IPS-20b (cell line): Measurements from ENCODE around the gene TTC7B.

Experiments used
- H3K27ac ChIP-seq: one replicate; pipeline ENCODE4 v1.5.1; 2013; ENCODE audit warnings: low read length
- H3K27me3 ChIP-seq: 2 replicates; pipeline ENCODE4 v1.6.1; 2013; ENCODE audit warnings: mild to moderate bottlenecking, low read length, inconsistent platforms; ENCODE audit not compliant: insufficient read depth
- H3K36me3 ChIP-seq: 2 replicates; pipeline ENCODE4 v1.6.1; 2013; ENCODE audit warnings: low read depth, mild to moderate bottlenecking, inconsistent platforms, low read length, moderate library complexity; ENCODE audit not compliant: insufficient read depth
- H3K4me1 ChIP-seq: 2 replicates; pipeline ENCODE4 v1.6.1; 2013; ENCODE audit warnings: mild to moderate bottlenecking, control low read depth, inconsistent platforms, low read length, moderate library complexity; ENCODE audit not compliant: insufficient read depth
- H3K4me3 ChIP-seq: 2 replicates; pipeline ENCODE4 v1.5.1; 2013; ENCODE audit warnings: mild to moderate bottlenecking, low read length, inconsistent platforms
- H3K9ac ChIP-seq: 2 replicates; pipeline ENCODE4 v1.6.1; 2013; ENCODE audit warnings: low read depth, mild to moderate bottlenecking, inconsistent platforms, low read length, moderate library complexity
- H3K9me3 ChIP-seq: 2 replicates; pipeline ENCODE4 v1.6.1; 2013; ENCODE audit warnings: mild to moderate bottlenecking, low read depth, low read length, inconsistent platforms; ENCODE audit not compliant: insufficient read depth

Gene TTC7B

GRCh38 chr14:90760591-90761316 lies 55.5 kb downstream of the TTC7B start:
- Histone ChIP-seq H3K4me3 (no peak overlapping the region), H3K9ac (no peak overlapping the region)

GRCh38 chr14:90760078-90760444 lies 56.2 kb downstream of the TTC7B start:
- no peak overlapping the region for H3K27ac ChIP-seq

More at GRCh38 chr14:90760591-90761316, 55.5 kb downstream of the TTC7B start:
- Histone ChIP-seq H3K27me3 (peaks cover 10% of the 10 kb centered on the region), H3K4me1 (peaks cover 9% of the 10 kb centered on the region; the same call in 1 of the 2 replicates), H3K36me3 (no peaks in the 10 kb centered on the region), H3K27ac (no peak overlapping the region), H3K9me3 (peaks cover 8% of the 10 kb centered on the region)

GRCh38 chr14:90759370-90760077 lies 56.7 kb downstream of the TTC7B start:
- H3K4me1 ChIP-seq, result peaks cover 9% of the 10 kb centered on the region; the same call in 1 of the 2 replicates
- H3K27ac ChIP-seq, result no peak overlapping the region
- H3K9ac ChIP-seq, result peak overlapping the region; percentile 79; the same call in 1 of the 2 replicates
- H3K36me3 ChIP-seq, result no peaks in the 10 kb centered on the region
- no peak overlapping the region for H3K4me3 ChIP-seq
- peaks cover 8% of the 10 kb centered on the region for H3K9me3 ChIP-seq
- H3K27me3 ChIP-seq, result peaks cover 10% of the 10 kb centered on the region

More at GRCh38 chr14:90760078-90760444, 56.2 kb downstream of the TTC7B start:
- Histone ChIP-seq H3K27me3 (peaks cover 10% of the 10 kb centered on the region), H3K9ac (no peak overlapping the region), H3K4me1 (peaks cover 9% of the 10 kb centered on the region; the same call in 1 of the 2 replicates), H3K9me3 (peaks cover 8% of the 10 kb centered on the region), H3K36me3 (no peaks in the 10 kb centered on the region), H3K4me3 (no peak overlapping the region)

- peaks cover 10% of the 10 kb centered on the region for H3K27me3 ChIP-seq
- peaks cover 6% of the 10 kb centered on the region for H3K9me3 ChIP-seq
- H3K36me3 ChIP-seq, result no peaks in the 10 kb centered on the region
- H3K27ac ChIP-seq, result no peak overlapping the region
- peak overlapping the region; percentile 58; the same call in 1 of the 2 replicates for H3K4me3 ChIP-seq
- peaks cover 9% of the 10 kb centered on the region; the same call in 1 of the 2 replicates for H3K4me1 ChIP-seq
- H3K9ac ChIP-seq, result peak overlapping the region; percentile 79; the same call in 1 of the 2 replicates
Measured at GRCh38 chr14:90758959-90759358, 57.3 kb downstream of the TTC7B start.

- Histone ChIP-seq H3K27me3 (peaks cover 10% of the 10 kb centered on the region), H3K27ac (no peak overlapping the region), H3K4me1 (peaks cover 9% of the 10 kb centered on the region; the same call in 1 of the 2 replicates), H3K9me3 (0 out of 2 replicates have a peak, but pooled peaks cover 2% of the 10 kb centered on the region), H3K4me3 (peak overlapping the region; percentile 70), H3K36me3 (no peaks in the 10 kb centered on the region), H3K9ac (peak overlapping the region; percentile 79; the same call in 1 of the 2 replicates)
Measured at GRCh38 chr14:90758028-90758889, 58.0 kb downstream of the TTC7B start.

- peak overlapping the region; percentile 70; the same call in 1 of the 2 replicates for H3K4me3 ChIP-seq
- no peaks in the 10 kb centered on the region for H3K9me3 ChIP-seq
- no peaks in the 10 kb centered on the region for H3K36me3 ChIP-seq
- no peak overlapping the region for H3K27ac ChIP-seq
- peaks cover 9% of the 10 kb centered on the region; the same call in 1 of the 2 replicates for H3K4me1 ChIP-seq
- H3K9ac ChIP-seq, result no peak overlapping the region
- peaks cover 10% of the 10 kb centered on the region for H3K27me3 ChIP-seq
Measured at GRCh38 chr14:90757452-90757851, 58.8 kb downstream of the TTC7B start.

- H3K36me3 ChIP-seq, result no peaks in the 10 kb centered on the region
- H3K9me3 ChIP-seq, result no peaks in the 10 kb centered on the region
- H3K4me3 ChIP-seq, result no peak overlapping the region
- H3K4me1 ChIP-seq, result peaks cover 9% of the 10 kb centered on the region; the same call in 1 of the 2 replicates
- H3K27me3 ChIP-seq, result peaks cover 10% of the 10 kb centered on the region
- no peak overlapping the region for H3K9ac ChIP-seq
- H3K27ac ChIP-seq, result no peak overlapping the region
Measured at GRCh38 chr14:90756755-90757345, 59.4 kb downstream of the TTC7B start.

GRCh38 chr14:90755661-90756304 lies 60.4 kb downstream of the TTC7B start:
- H3K27me3 ChIP-seq, result peaks cover 10% of the 10 kb centered on the region
- H3K9ac ChIP-seq, result no peak overlapping the region
- no peaks in the 10 kb centered on the region for H3K9me3 ChIP-seq
- H3K4me1 ChIP-seq, result peaks cover 9% of the 10 kb centered on the region; the same call in 1 of the 2 replicates
- no peaks in the 10 kb centered on the region for H3K36me3 ChIP-seq
- no peak overlapping the region for H3K4me3 ChIP-seq
- no peak overlapping the region for H3K27ac ChIP-seq

GRCh38 chr14:90753456-90754005 lies 62.7 kb downstream of the TTC7B start:
- Histone ChIP-seq H3K27me3 (peaks cover 10% of the 10 kb centered on the region), H3K9me3 (0 out of 2 replicates have a peak, but pooled peaks cover 4% of the 10 kb centered on the region), H3K9ac (no peak overlapping the region), H3K36me3 (no peaks in the 10 kb centered on the region), H3K4me3 (no peak overlapping the region), H3K27ac (no peak overlapping the region), H3K4me1 (0 out of 2 replicates have a peak, but pooled peaks cover under 1% of the 10 kb centered on the region)

- H3K4me1 ChIP-seq, result no peaks in the 10 kb centered on the region
- H3K4me3 ChIP-seq, result no peak overlapping the region
- no peaks in the 10 kb centered on the region for H3K36me3 ChIP-seq
- H3K27ac ChIP-seq, result no peak overlapping the region
- no peak overlapping the region for H3K9ac ChIP-seq
- H3K9me3 ChIP-seq, result 0 out of 2 replicates have a peak, but pooled peaks cover 4% of the 10 kb centered on the region
- no peaks in the 10 kb centered on the region for H3K27me3 ChIP-seq
Measured at GRCh38 chr14:90750701-90751100, 65.5 kb downstream of the TTC7B start.
